Spleen (tissue), 7 donors: ENCODE data around the gene HMGCS1.

Experiments used
- POLR2A ChIP-seq, 3 donors: fragments of 450-650 bp; IDR thresholded peaks; one replicate each; pipeline ENCODE4 v1.5.1; 2017; ENCODE audit warnings: antibody characterized with exemption in 3 of 3, mild to moderate bottlenecking in 1 of 3
- TF ChIP-seq, protein P1 (sequence below), 11 experiments: fragments of 200-600 bp in 7 of 11; fragments of 450-650 bp in 4 of 11; sonication (generic) in 4 of 11; IDR thresholded peaks in 8 of 11; conservative IDR thresholded peaks in 3 of 11; 1 replicate in 7 of 11; 2 replicates in 4 of 11; pipeline versions ENCODE4 v1.4.0 to v1.8.0; 2016 to 2021; ENCODE audit warnings: antibody characterized with exemption in 11 of 11, inconsistent platforms in 4 of 11, mild to moderate bottlenecking in 1 of 11
- donor health status: DM: no; HTN: no; CAD: no; lungs with moderate emphysema.
- donor health status: DM: no; HTN: no; CAD: no.
- donor health status: DM: no; HTN: no; CAD: no.

GRCh38 chr5:43348207-43348606, 35.0 kb upstream of the HMGCS1 start:
- TF ChIP-seq, protein P1, sequence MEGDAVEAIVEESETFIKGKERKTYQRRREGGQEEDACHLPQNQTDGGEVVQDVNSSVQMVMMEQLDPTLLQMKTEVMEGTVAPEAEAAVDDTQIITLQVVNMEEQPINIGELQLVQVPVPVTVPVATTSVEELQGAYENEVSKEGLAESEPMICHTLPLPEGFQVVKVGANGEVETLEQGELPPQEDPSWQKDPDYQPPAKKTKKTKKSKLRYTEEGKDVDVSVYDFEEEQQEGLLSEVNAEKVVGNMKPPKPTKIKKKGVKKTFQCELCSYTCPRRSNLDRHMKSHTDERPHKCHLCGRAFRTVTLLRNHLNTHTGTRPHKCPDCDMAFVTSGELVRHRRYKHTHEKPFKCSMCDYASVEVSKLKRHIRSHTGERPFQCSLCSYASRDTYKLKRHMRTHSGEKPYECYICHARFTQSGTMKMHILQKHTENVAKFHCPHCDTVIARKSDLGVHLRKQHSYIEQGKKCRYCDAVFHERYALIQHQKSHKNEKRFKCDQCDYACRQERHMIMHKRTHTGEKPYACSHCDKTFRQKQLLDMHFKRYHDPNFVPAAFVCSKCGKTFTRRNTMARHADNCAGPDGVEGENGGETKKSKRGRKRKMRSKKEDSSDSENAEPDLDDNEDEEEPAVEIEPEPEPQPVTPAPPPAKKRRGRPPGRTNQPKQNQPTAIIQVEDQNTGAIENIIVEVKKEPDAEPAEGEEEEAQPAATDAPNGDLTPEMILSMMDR (IDR thresholded peaks at IDR 0.05 in 8 of 11, conservative IDR thresholded peaks at IDR 0.05 in 3 of 11): no peak
- TF ChIP-seq POLR2A (IDR thresholded peaks at IDR 0.05): no peak
